ENCODE results near the gene EME2.

EME2 gene

GRCh38 chr16:1745900-1746692 is 26.5 kb upstream of the EME2 start:
- DNase-seq: no peak

- no peak for DNase-seq
These were observed 25.9 kb upstream of the EME2 start for GRCh38 chr16:1746693-1747195.

- no peak for DNase-seq
These were observed 24.7 kb upstream of the EME2 start for GRCh38 chr16:1747934-1748333.

- DNase-seq: no peak
These were observed 23.2 kb upstream of the EME2 start for GRCh38 chr16:1749152-1750117.

- DNase-seq: no peak
These were observed 20.7 kb upstream of the EME2 start for GRCh38 chr16:1751946-1752345.

GRCh38 chr16:1752853-1753252 is 19.8 kb upstream of the EME2 start:
- DNase-seq: no peak

- no peak for DNase-seq
These were observed 18.4 kb upstream of the EME2 start for GRCh38 chr16:1754204-1754603.

GRCh38 chr16:1757714-1758461 is 14.7 kb upstream of the EME2 start:
- no peak for DNase-seq

- DNase-seq: no peak
These were observed 13.7 kb upstream of the EME2 start for GRCh38 chr16:1758923-1759322.

GRCh38 chr16:1759511-1759910 is 13.1 kb upstream of the EME2 start:
- DNase-seq: no peak

GRCh38 chr16:1760911-1761310 is 11.7 kb upstream of the EME2 start:
- DNase-seq: no peak

- no peak for DNase-seq
These were observed 10.9 kb upstream of the EME2 start for GRCh38 chr16:1761751-1762150.

- no peak for DNase-seq
These were observed 10.3 kb upstream of the EME2 start for GRCh38 chr16:1762196-1762878.

- no peak for DNase-seq
These were observed 9.6 kb upstream of the EME2 start for GRCh38 chr16:1762879-1763520.

- no peak for DNase-seq
These were observed 8.8 kb upstream of the EME2 start for GRCh38 chr16:1763521-1764511.

- no peak for DNase-seq
These were observed 7.6 kb upstream of the EME2 start for GRCh38 chr16:1764971-1765370.

- no peak for DNase-seq
These were observed 6.8 kb upstream of the EME2 start for GRCh38 chr16:1765826-1766225.

- DNase-seq: no peak
These were observed 6.4 kb upstream of the EME2 start for GRCh38 chr16:1766231-1766630.

- no peak for DNase-seq
These were observed 5.9 kb upstream of the EME2 start for GRCh38 chr16:1766701-1767100.
